ENCODE measurements around the gene ZFYVE19. TPM values are rescaled to one million over a fixed set of nuclear protein-coding genes. Genes with fewer than 3 reads are reported as not detected.

Gene ZFYVE19
- total RNA-seq, 1 experiment from 2014 or later: 39.5 TPM

- H3K9me3 ChIP-seq (ENCODE audit: control insufficient read depth, insufficient read depth, low read depth, low read length): no peaks in the 10 kb centered on the region
- ATAC-seq (no peak), DNase-seq (ENCODE audit: low read depth, low spot score) (no peak)
- POLR2A ChIA-PET: no interaction called here
- CTCF ChIA-PET: interaction anchor here (0.6 to 1.0 kb wide), 2 partner anchors 60 to 91 kb away, joined by 3 to 4 read pairs; no protein-coding TSS in a partner anchor
- H3K4me3 ChIP-seq (ENCODE audit: low read depth in 2 of 2, low read length in 2 of 2): no peak overlapping the region
- in situ Hi-C loops (cut with HindIII; ENCODE audit: low pct_unique_long_range_greater_than_20kb, low sequenced_read_pairs) (no loop called here), intact Hi-C loops (cut with micrococcal nuclease; ENCODE audit: unreplicated experiment) (no loop called here)
- BruUV-seq (replicated peaks): no TSS peak
- H3K4me1 ChIP-seq (ENCODE audit: control insufficient read depth, insufficient read depth, low read length): peaks cover 45% of the 10 kb centered on the region
- no peak for TF ChIP-seq POLR2AphosphoS5 (IDR thresholded peaks at IDR 0.05; ENCODE audit: low read depth, low read length)
- no peak for TF ChIP-seq TCF7L2 (IDR thresholded peaks at IDR 0.05; ENCODE audit: low read depth, low read length)
- TF ChIP-seq SIN3A (IDR thresholded peaks at IDR 0.05; ENCODE audit: borderline replicate concordance, insufficient read depth, low read depth, low read length): no peak
- TF ChIP-seq REST (IDR thresholded peaks at IDR 0.05; ENCODE audit: insufficient read depth in 1 of 2, low read depth in 2 of 2, low read length in 1 of 2): no peak
- TF ChIP-seq CTCF (IDR thresholded peaks at IDR 0.05): no peak
- no peaks in the 10 kb centered on the region for H3K36me3 ChIP-seq (ENCODE audit: control insufficient read depth, insufficient read depth, low read length)
- no peaks in the 10 kb centered on the region for H3K27me3 ChIP-seq (ENCODE audit: control insufficient read depth, insufficient read depth, low read length)
- H3K27ac ChIP-seq (ENCODE audit: low read length): no peak overlapping the region
Observed at GRCh38 chr15:40766906-40767837, 39.7 kb upstream of the ZFYVE19 start.

GRCh38 chr15:40767838-40768500 is 38.9 kb upstream of the ZFYVE19 start:
- Histone ChIP-seq H3K27ac (ENCODE audit: low read length) (no peak overlapping the region), H3K4me3 (ENCODE audit: low read depth in 2 of 2, low read length in 2 of 2) (no peak overlapping the region), H3K27me3 (ENCODE audit: control insufficient read depth, insufficient read depth, low read length) (no peaks in the 10 kb centered on the region), H3K9me3 (ENCODE audit: control insufficient read depth, insufficient read depth, low read depth, low read length) (no peaks in the 10 kb centered on the region), H3K36me3 (ENCODE audit: control insufficient read depth, insufficient read depth, low read length) (no peaks in the 10 kb centered on the region), H3K4me1 (ENCODE audit: control insufficient read depth, insufficient read depth, low read length) (peaks cover 45% of the 10 kb centered on the region)
- in situ Hi-C loops (cut with HindIII; ENCODE audit: low pct_unique_long_range_greater_than_20kb, low sequenced_read_pairs) (no loop called here), intact Hi-C loops (cut with micrococcal nuclease; ENCODE audit: unreplicated experiment) (no loop called here)
- DNase-seq (ENCODE audit: low read depth, low spot score) (no peak), ATAC-seq (no peak)
- POLR2A ChIA-PET: interaction anchor here (0.6 kb wide), 1 partner anchor 18 kb away, joined by 5 read pairs; no protein-coding TSS in a partner anchor
- BruUV-seq (replicated peaks): no TSS peak
- TF ChIP-seq POLR2AphosphoS5 (IDR thresholded peaks at IDR 0.05; ENCODE audit: low read depth, low read length) (no peak), TCF7L2 (IDR thresholded peaks at IDR 0.05; ENCODE audit: low read depth, low read length) (no peak), REST (IDR thresholded peaks at IDR 0.05; ENCODE audit: insufficient read depth in 1 of 2, low read depth in 2 of 2, low read length in 1 of 2) (no peak), SIN3A (IDR thresholded peaks at IDR 0.05; ENCODE audit: borderline replicate concordance, insufficient read depth, low read depth, low read length) (no peak), CTCF (IDR thresholded peaks at IDR 0.05) (no peak)
- CTCF ChIA-PET: no interaction called here

Measured in Panc1 (cell line).